H1 (cell line): ENCODE data around the gene PDE8A. TPM values are rescaled to one million over a fixed set of nuclear protein-coding genes. Genes with fewer than 3 reads are reported as not detected.

Experiments
- CTCF ChIA-PET: fragments of 300-600 bp; sonication (Branson Sonifier 250); formaldehyde crosslinking; loops from one replicate; lab custom pipeline; 2021; ENCODE audit not compliant: partially characterized antibody; lab: Charles Lee
- POLR2A ChIA-PET: fragments of 300-600 bp; sonication (Branson Sonifier 250); formaldehyde crosslinking; loops from one replicate; lab custom pipeline; 2021; ENCODE audit warnings: inconsistent platforms; ENCODE audit not compliant: partially characterized antibody; lab: Charles Lee
- DNase-seq, 2 experiments: peaks; one replicate each; pipeline versions ENCODE4 v3.0.0 to v3.0.0-alpha.2; 2010 to 2022; ENCODE audit warnings: low spot score in 2 of 2, low read depth in 1 of 2, mixed read lengths in 1 of 2
- FAIRE-seq: peaks from 2 replicates; lab custom pipeline; 2011; peaks lifted over from hg19 to GRCh38; lab: Jason Lieb, UNC
- H2AFZ ChIP-seq: 2 replicates; pipeline ENCODE4 v1.8.1; 2012; ENCODE audit warnings: low read length, inconsistent platforms
- H2AK5ac ChIP-seq: 2 replicates; pipeline ENCODE4 v1.6.1; 2013; ENCODE audit warnings: low read depth, low read length
- H2BK120ac ChIP-seq: replicated peaks from 2 replicates; pipeline ENCODE3; 2013; ENCODE audit warnings: low read depth, low read length, inconsistent platforms
- H2BK12ac ChIP-seq: 2 replicates; pipeline ENCODE4 v1.6.1; 2013; ENCODE audit warnings: low read depth, low read length
- H2BK15ac ChIP-seq: 2 replicates; pipeline ENCODE4 v1.6.1; 2013; ENCODE audit warnings: low read length
- H2BK20ac ChIP-seq: 2 replicates; pipeline ENCODE4 v1.6.1; 2013; ENCODE audit warnings: low read length
- H2BK5ac ChIP-seq: 2 replicates; pipeline ENCODE4 v1.6.1; 2013; ENCODE audit warnings: low read depth, low read length
- H3K14ac ChIP-seq: 2 replicates; pipeline ENCODE4 v1.6.1; 2013; ENCODE audit warnings: inconsistent platforms; ENCODE audit not compliant: insufficient read length
- H3K18ac ChIP-seq: 2 replicates; pipeline ENCODE4 v1.6.1; 2013; ENCODE audit warnings: low read length; ENCODE audit errors: extremely low read depth
- H3K23ac ChIP-seq: 2 replicates; pipeline ENCODE4 v1.6.1; 2013; ENCODE audit warnings: inconsistent platforms; ENCODE audit not compliant: insufficient read length
- H3K23me2 ChIP-seq: 2 replicates; pipeline ENCODE4 v1.6.1; 2013; ENCODE audit warnings: low read depth, low read length
- H3K27ac ChIP-seq: 2 replicates; pipeline ENCODE4 v1.6.1; 2011; ENCODE audit warnings: low read depth, low read length, inconsistent platforms
- H3K27me3 ChIP-seq, 4 experiments: replicated peaks in 1 of 4; 1 replicate in 1 of 4; 2 replicates in 3 of 4; pipeline versions ENCODE4 v1.6.1 to v1.8.1; 2011 to 2013; ENCODE audit warnings: low read length in 3 of 4, mild to moderate bottlenecking in 3 of 4, inconsistent platforms in 2 of 4, mixed read lengths in 2 of 4, moderate library complexity in 1 of 4; ENCODE audit not compliant: control insufficient read depth in 3 of 4, insufficient read depth in 3 of 4; ENCODE audit errors: extremely low read depth in 1 of 4
- H3K36me3 ChIP-seq, 4 experiments: 2 replicates each; pipeline versions ENCODE4 v1.6.1 to v1.8.1; 2011 to 2013; ENCODE audit warnings: mild to moderate bottlenecking in 4 of 4, low read length in 3 of 4, moderate library complexity in 2 of 4, control low read depth in 1 of 4, inconsistent platforms in 1 of 4; ENCODE audit not compliant: insufficient read depth in 4 of 4, control insufficient read depth in 2 of 4
- H3K4ac ChIP-seq: replicated peaks from 2 replicates; pipeline ENCODE3; 2013; ENCODE audit warnings: low read length, low read depth, mixed read lengths, inconsistent platforms; ENCODE audit not compliant: insufficient read length
- H3K4me1 ChIP-seq, 4 experiments: replicated peaks in 1 of 4; 1 replicate in 1 of 4; 2 replicates in 3 of 4; pipeline versions ENCODE4 v1.6.1 to v1.8.1; 2011 to 2013; ENCODE audit warnings: low read length in 3 of 4, inconsistent platforms in 2 of 4, mixed read lengths in 1 of 4; ENCODE audit not compliant: insufficient read depth in 4 of 4, control insufficient read depth in 3 of 4
- H3K4me2 ChIP-seq, 2 experiments: 2 replicates each; pipeline versions ENCODE4 v1.6.1 to v1.8.1; 2011 to 2013; ENCODE audit warnings: low read depth in 2 of 2, low read length in 2 of 2, control low read depth in 1 of 2, inconsistent platforms in 1 of 2, mild to moderate bottlenecking in 1 of 2; ENCODE audit not compliant: insufficient read depth in 1 of 2
- H3K4me3 ChIP-seq, 4 experiments: fragments of 200-600, 300-600 bp in 1 of 4; sonication (generic), shearing (Covaris generic), sonication (Bioruptor Twin) in 1 of 4; 2 replicates each; pipeline versions ENCODE4 v1.5.1 to v1.8.1; 2011 to 2016; ENCODE audit warnings: low read length in 4 of 4, low read depth in 3 of 4, control low read depth in 2 of 4, inconsistent platforms in 2 of 4, mild to moderate bottlenecking in 2 of 4, mixed read lengths in 1 of 4, moderate library complexity in 1 of 4; ENCODE audit not compliant: insufficient read depth in 2 of 4; ENCODE audit errors: extremely low read depth in 1 of 4
- H3K56ac ChIP-seq: replicated peaks from 2 replicates; pipeline ENCODE3; 2013; ENCODE audit warnings: low read depth, mild to moderate bottlenecking, mixed read lengths, low read length, inconsistent platforms; ENCODE audit not compliant: insufficient read length
- H3K79me1 ChIP-seq: 2 replicates; pipeline ENCODE4 v1.6.1; 2013; ENCODE audit warnings: low read depth, low read length, control low read depth
- H3K79me2 ChIP-seq, 2 experiments: 2 replicates each; pipeline versions ENCODE4 v1.6.1 to v1.8.1; 2012 to 2013; ENCODE audit warnings: low read length in 2 of 2, mild to moderate bottlenecking in 2 of 2, inconsistent platforms in 1 of 2; ENCODE audit not compliant: insufficient read depth in 2 of 2, control insufficient read depth in 1 of 2
- H3K9ac ChIP-seq, 4 experiments: replicated peaks in 1 of 4; 1 replicate in 1 of 4; 2 replicates in 3 of 4; pipeline versions ENCODE4 v1.6.1 to v1.8.1; 2011 to 2013; ENCODE audit warnings: low read depth in 3 of 4, low read length in 3 of 4, control low read depth in 2 of 4, mild to moderate bottlenecking in 2 of 4, moderate library complexity in 2 of 4, inconsistent platforms in 1 of 4; ENCODE audit errors: extremely low read depth in 1 of 4
- H3K9me3 ChIP-seq, 2 experiments: 2 replicates each; pipeline versions ENCODE4 v1.6.1 to v1.8.1; 2012 to 2013; ENCODE audit warnings: mild to moderate bottlenecking in 2 of 2, moderate library complexity in 2 of 2, control low read depth in 1 of 2, inconsistent platforms in 1 of 2, low read depth in 1 of 2, low read length in 1 of 2, mixed read lengths in 1 of 2; ENCODE audit not compliant: insufficient read depth in 2 of 2
- H4K20me1 ChIP-seq, 2 experiments: replicated peaks in 1 of 2; 2 replicates each; pipeline versions ENCODE3 to v1.8.1; 2011 to 2013; ENCODE audit warnings: inconsistent platforms in 2 of 2, low read length in 2 of 2, mild to moderate bottlenecking in 1 of 2; ENCODE audit not compliant: insufficient read depth in 2 of 2, control insufficient read depth in 1 of 2
- H4K5ac ChIP-seq: 2 replicates; pipeline ENCODE4 v1.6.1; 2013; ENCODE audit warnings: low read length, low read depth, mixed read lengths, inconsistent platforms; ENCODE audit not compliant: insufficient read length
- H4K8ac ChIP-seq: 2 replicates; pipeline ENCODE4 v1.8.0; 2013; ENCODE audit warnings: mild to moderate bottlenecking, moderate library complexity, low read length, inconsistent platforms; ENCODE audit not compliant: insufficient read depth; ENCODE audit errors: extremely low read depth
- H4K91ac ChIP-seq: replicated peaks from 2 replicates; pipeline ENCODE3; 2013; ENCODE audit warnings: low read length, mixed read lengths, inconsistent platforms; ENCODE audit not compliant: insufficient read length
- JUND ChIP-seq: IDR thresholded peaks from 2 replicates; pipeline ENCODE4 v1.6.1; 2011; ENCODE audit warnings: mild to moderate bottlenecking, improper control_type of control experiment, low read length
- KDM1A ChIP-seq: fragments of 200-600, 300-600 bp; sonication (generic); IDR thresholded peaks from 2 replicates; pipeline ENCODE4 v1.7.1; 2016; ENCODE audit warnings: mild to moderate bottlenecking, low read length, borderline replicate concordance
- MAFK ChIP-seq: IDR thresholded peaks from 2 replicates; pipeline ENCODE4 v1.6.1; 2012; ENCODE audit warnings: low read depth, mild to moderate bottlenecking, improper control_type of control experiment, low read length
- RFX5 ChIP-seq: IDR thresholded peaks from 2 replicates; pipeline ENCODE4 v1.6.1; 2011; ENCODE audit warnings: low read depth, low read length, improper control_type of control experiment, borderline replicate concordance
- TAF7 ChIP-seq: optimal IDR thresholded peaks from 2 replicates; pipeline ENCODE3; 2011; ENCODE audit warnings: low read depth, mild to moderate bottlenecking, inconsistent platforms, low read length, moderate library complexity, borderline replicate concordance
- WGBS, 2 experiments: shearing (Covaris generic) in 1 of 2; methylation state at CpG; one replicate each; pipeline versions ENCODE4 v1.1.6 to v1.1.7; 2013 to 2015; ENCODE audit warnings: low lambda C conversion rate in 2 of 2, mixed read lengths in 2 of 2, inconsistent platforms in 1 of 2, low coverage in 1 of 2, missing lambda C conversion rate in 1 of 2; ENCODE audit not compliant: insufficient replicate concordance in 2 of 2, insufficient coverage in 1 of 2, insufficient read length in 1 of 2; ENCODE audit errors: extremely low coverage in 1 of 2, missing lambda C conversion rate in 1 of 2; 5-methylcytosine and 5-hydroxymethylcytosine counted together
- polyA plus RNA-seq, 7 experiments: library from polyadenylated mRNA; depleted of rRNA in 3 of 7; stranded (reverse) in 5 of 7; unstranded in 2 of 7; fragments of >200 nt in 5 of 7; fragments of 200-250 nt in 2 of 7; gene quantifications; 1 replicate in 5 of 7; 2 replicates in 1 of 7; 4 replicates in 1 of 7; pipeline versions ENCODE4 v1.2.1 to v1.2.3, GENCODE V29; 2011 to 2013; ENCODE audit warnings: missing spikeins in 2 of 7, mixed read lengths in 2 of 7
- total RNA-seq: library from RNA; stranded (reverse); fragmentation: NEBNext Ultra II Directional; extraction: Animal tissue kit (Norgen Biotek cat#: 25700); gene quantifications from 2 replicates; pipeline ENCODE4 v1.2.1, GENCODE V29; 2021

PDE8A gene
- total and polyA plus RNA-seq, 2 of the 8 experiments (the other 6 are each of a cell fraction or from before 2014, with no cell fraction given), result 6.9 to 7.8 TPM

DNA sequence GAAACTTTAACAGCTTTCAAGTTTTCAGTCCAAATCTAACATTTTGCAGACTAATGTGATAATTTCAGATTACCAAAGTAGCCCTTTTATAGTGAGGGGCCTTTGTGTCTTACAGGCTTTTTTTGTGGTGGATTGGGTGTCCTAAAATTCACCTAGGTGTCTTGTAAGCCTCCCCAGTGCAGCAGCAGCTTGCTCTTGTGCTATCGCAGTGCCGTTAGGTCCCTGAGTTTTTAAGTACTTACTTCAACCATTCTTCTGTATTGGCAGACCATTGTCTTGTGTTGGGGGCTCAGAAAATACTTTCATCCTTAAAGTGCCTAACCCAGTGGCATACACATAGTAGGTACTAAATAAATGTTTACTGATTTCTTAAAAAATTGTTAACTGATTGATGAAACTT, 2.1 kb downstream of the PDE8A start:
- H2BK5ac ChIP-seq, result no peak overlapping the region
- H2BK15ac ChIP-seq, result no peak overlapping the region
- no peak overlapping the region for H2BK20ac ChIP-seq
- TF ChIP-seq MAFK, result no peak
- no peak for TF ChIP-seq JUND
- TF ChIP-seq RFX5, result no peak
- TF ChIP-seq TAF7, result no peak
- TF ChIP-seq KDM1A, result no peak
- FAIRE-seq, result no peak
- no peak overlapping the region for H3K18ac ChIP-seq
- H3K23me2 ChIP-seq, result peaks cover 14% of the 10 kb centered on the region; the same call in 1 of the 2 replicates
- H3K36me3 ChIP-seq, result no peaks in the 10 kb centered on the region
- H3K4me1 ChIP-seq, result peaks cover 0 to 5% (median 2%) of the 10 kb centered on the region in 4 experiments; a peak in 4 of 7 replicates
- CTCF ChIA-PET, result interaction anchor here (1.0 kb wide), 1 partner anchor 30 kb away, joined by 3 read pairs; no protein-coding TSS in a partner anchor
- no peak overlapping the region for H2AK5ac ChIP-seq
- POLR2A ChIA-PET, result no interaction called here
- no peak overlapping the region for H4K8ac ChIP-seq
- H3K27ac ChIP-seq, result no peak overlapping the region
- no peak overlapping the region for H3K23ac ChIP-seq
- no peak overlapping the region for H3K4ac ChIP-seq
- H3K9me3 ChIP-seq, result no peaks in the 10 kb centered on the region
- H2BK120ac ChIP-seq, result no peak overlapping the region
- no peak overlapping the region; a peak in 1 of 4 replicates for H3K4me2 ChIP-seq
- H3K14ac ChIP-seq, result no peak overlapping the region
- peaks cover 3 to 6% of the 10 kb centered on the region in 2 experiments for H4K20me1 ChIP-seq
- H4K5ac ChIP-seq, result no peak overlapping the region
- no peak overlapping the region for H2BK12ac ChIP-seq
- H4K91ac ChIP-seq, result no peak overlapping the region
- DNase-seq, result no peak
- WGBS, 2 experiments, result 97% methylated on average over 2 of the region's 2 CpGs; no CpG with 5 or more reads in 1 of the 2 experiments
- no peak overlapping the region for H3K9ac ChIP-seq
- H3K4me3 ChIP-seq, result no peak overlapping the region
- H3K27me3 ChIP-seq, result peaks cover 5 to 34% (median 26%) of the 10 kb centered on the region in 4 experiments
- no peaks in the 10 kb centered on the region for H3K79me1 ChIP-seq
- H2AFZ ChIP-seq, result no peak overlapping the region
- H3K79me2 ChIP-seq, result 0 out of 4 replicates have a peak, but pooled peaks cover 0 to 6% of the 10 kb centered on the region in 2 experiments
- no peak overlapping the region for H3K56ac ChIP-seq
